ENCODE results near the gene S100A12. TPM values are rescaled to one million over a fixed set of nuclear protein-coding genes. Genes with fewer than 3 reads are reported as not detected.

The S100A12 gene
- total and polyA plus RNA-seq, 5 donors: 0.68 to 2.6 (median 1.9) TPM

DNA sequence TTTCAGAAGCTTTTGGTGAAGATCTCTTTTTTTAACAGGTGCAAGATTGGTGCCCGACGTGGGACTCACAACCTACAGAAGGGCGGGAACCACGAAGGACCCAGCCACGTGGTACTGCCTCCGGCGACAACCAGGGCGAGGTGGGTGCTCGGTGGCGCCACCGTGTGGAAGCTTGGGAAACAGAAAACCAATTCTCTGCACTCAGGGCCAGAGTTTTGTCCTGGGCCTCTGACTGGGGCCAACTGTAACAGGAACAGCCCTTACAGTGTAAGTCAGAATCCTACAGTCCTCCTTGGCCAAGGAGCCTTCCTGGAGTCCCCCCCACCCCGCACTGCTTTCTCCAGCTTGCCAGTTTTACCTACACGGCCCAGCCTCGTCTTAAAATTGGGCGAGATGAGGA, 29.3 kb upstream of the S100A12 start:
- Histone ChIP-seq H3K4me1 (ENCODE audit: control insufficient read depth, insufficient read depth, low read length) (no peaks in the 10 kb centered on the region), H3K27me3 (ENCODE audit: control insufficient read depth, insufficient read depth) (no peaks in the 10 kb centered on the region), H3K9me3 (ENCODE audit: control insufficient read depth, low read length) (no peaks in the 10 kb centered on the region), H3K4me3 (ENCODE audit: low read length) (no peak overlapping the region), H3K27ac (ENCODE audit: low read length) (no peak overlapping the region)
- peak; percentile 42 to 73 (median 66) for DNase-seq
- intact Hi-C loops (cut with DNase I): no loop called here
- no peak for ATAC-seq
- 42% methylated on average over 15 of the region's 15 CpGs for WGBS

- H3K9me3 ChIP-seq (ENCODE audit: control insufficient read depth, low read length): no peaks in the 10 kb centered on the region
- intact Hi-C loops (cut with DNase I): no loop called here
- no peak overlapping the region for H3K27ac ChIP-seq (ENCODE audit: low read length)
- no peaks in the 10 kb centered on the region for H3K4me1 ChIP-seq (ENCODE audit: control insufficient read depth, insufficient read depth, low read length)
- ATAC-seq (no peak), DNase-seq (no peak)
- no peak overlapping the region for H3K4me3 ChIP-seq (ENCODE audit: low read length)
- WGBS: 67% methylated on average over 7 of the region's 7 CpGs
- H3K27me3 ChIP-seq (ENCODE audit: control insufficient read depth, insufficient read depth): no peaks in the 10 kb centered on the region
Observed at GRCh38 chr1:153404086-153404635, 28.7 kb upstream of the S100A12 start.

- H3K4me3 ChIP-seq (ENCODE audit: low read length): no peak overlapping the region
- ATAC-seq: no peak
- H3K4me1 ChIP-seq (ENCODE audit: control insufficient read depth, insufficient read depth, low read length): no peaks in the 10 kb centered on the region
- no peaks in the 10 kb centered on the region for H3K9me3 ChIP-seq (ENCODE audit: control insufficient read depth, low read length)
- WGBS: 79% methylated on average over 11 of the region's 11 CpGs
- intact Hi-C loops (cut with DNase I): no loop called here
- no peak for DNase-seq
- no peaks in the 10 kb centered on the region for H3K27me3 ChIP-seq (ENCODE audit: control insufficient read depth, insufficient read depth)
- H3K27ac ChIP-seq (ENCODE audit: low read length): no peak overlapping the region
Observed at GRCh38 chr1:153403421-153404085, 28.1 kb upstream of the S100A12 start.

- H3K9me3 ChIP-seq (ENCODE audit: control insufficient read depth, low read length): no peaks in the 10 kb centered on the region
- ATAC-seq (no peak), DNase-seq (no peak)
- intact Hi-C loops (cut with DNase I): no loop called here
- no peaks in the 10 kb centered on the region for H3K27me3 ChIP-seq (ENCODE audit: control insufficient read depth, insufficient read depth)
- 57% methylated on average over 2 of the region's 2 CpGs for WGBS
- H3K4me3 ChIP-seq (ENCODE audit: low read length): no peak overlapping the region
- no peaks in the 10 kb centered on the region for H3K4me1 ChIP-seq (ENCODE audit: control insufficient read depth, insufficient read depth, low read length)
- no peak overlapping the region for H3K27ac ChIP-seq (ENCODE audit: low read length)
Observed at GRCh38 chr1:153402226-153402625, 26.8 kb upstream of the S100A12 start.

DNA sequence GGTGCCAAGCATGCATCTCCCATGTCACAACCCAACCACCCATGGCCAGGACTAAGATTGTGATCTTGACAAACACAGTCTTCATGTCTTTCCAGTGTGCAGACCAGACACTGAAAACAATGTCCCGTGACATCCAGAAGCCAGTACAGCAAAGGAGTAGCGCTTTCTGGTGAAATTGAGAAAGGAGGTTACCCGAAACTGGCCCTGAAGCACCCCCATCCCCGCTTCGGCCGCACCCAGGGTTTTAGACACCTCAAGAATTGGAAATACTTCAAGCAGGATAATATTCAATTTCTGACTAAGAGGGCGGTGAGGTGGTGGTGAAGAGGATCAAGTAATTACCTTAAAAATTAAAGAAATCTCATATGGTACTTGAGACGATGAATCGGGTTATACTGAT, 26.0 kb upstream of the S100A12 start:
- intact Hi-C loops (cut with DNase I): no loop called here
- H3K27me3 ChIP-seq (ENCODE audit: control insufficient read depth, insufficient read depth): no peaks in the 10 kb centered on the region
- WGBS: 85% methylated on average over 9 of the region's 9 CpGs
- H3K4me3 ChIP-seq (ENCODE audit: low read length): no peak overlapping the region
- H3K4me1 ChIP-seq (ENCODE audit: control insufficient read depth, insufficient read depth, low read length): no peaks in the 10 kb centered on the region
- ATAC-seq (no peak), DNase-seq (no peak)
- H3K9me3 ChIP-seq (ENCODE audit: control insufficient read depth, low read length): no peaks in the 10 kb centered on the region
- H3K27ac ChIP-seq (ENCODE audit: low read length): no peak overlapping the region

DNA sequence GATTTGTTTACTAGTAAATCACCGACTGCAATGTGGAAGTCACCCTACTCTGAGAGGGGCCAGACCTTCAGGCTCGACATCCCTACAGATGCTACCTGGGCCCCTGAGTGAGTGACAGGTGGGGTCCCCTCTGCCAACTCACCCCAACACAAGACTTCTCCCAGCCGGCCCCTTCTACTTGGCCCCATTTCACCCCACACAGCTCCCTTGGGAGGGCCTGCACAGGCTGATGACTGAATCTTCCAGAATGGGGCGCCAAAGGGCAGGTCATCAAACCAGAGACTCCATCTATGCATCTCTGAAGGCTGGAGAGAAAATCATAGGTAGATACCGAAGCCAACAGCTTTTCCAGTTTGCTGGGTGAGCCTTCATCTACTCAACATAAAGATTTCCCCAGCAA, 24.8 kb upstream of the S100A12 start:
- Histone ChIP-seq H3K27me3 (ENCODE audit: control insufficient read depth, insufficient read depth) (no peaks in the 10 kb centered on the region), H3K27ac (ENCODE audit: low read length) (no peak overlapping the region), H3K4me1 (ENCODE audit: control insufficient read depth, insufficient read depth, low read length) (no peaks in the 10 kb centered on the region), H3K4me3 (ENCODE audit: low read length) (no peak overlapping the region), H3K9me3 (ENCODE audit: control insufficient read depth, low read length) (no peaks in the 10 kb centered on the region)
- ATAC-seq: no peak
- intact Hi-C loops (cut with DNase I): no loop called here
- no peak for DNase-seq
- WGBS: 61% methylated on average over 5 of the region's 5 CpGs

DNA sequence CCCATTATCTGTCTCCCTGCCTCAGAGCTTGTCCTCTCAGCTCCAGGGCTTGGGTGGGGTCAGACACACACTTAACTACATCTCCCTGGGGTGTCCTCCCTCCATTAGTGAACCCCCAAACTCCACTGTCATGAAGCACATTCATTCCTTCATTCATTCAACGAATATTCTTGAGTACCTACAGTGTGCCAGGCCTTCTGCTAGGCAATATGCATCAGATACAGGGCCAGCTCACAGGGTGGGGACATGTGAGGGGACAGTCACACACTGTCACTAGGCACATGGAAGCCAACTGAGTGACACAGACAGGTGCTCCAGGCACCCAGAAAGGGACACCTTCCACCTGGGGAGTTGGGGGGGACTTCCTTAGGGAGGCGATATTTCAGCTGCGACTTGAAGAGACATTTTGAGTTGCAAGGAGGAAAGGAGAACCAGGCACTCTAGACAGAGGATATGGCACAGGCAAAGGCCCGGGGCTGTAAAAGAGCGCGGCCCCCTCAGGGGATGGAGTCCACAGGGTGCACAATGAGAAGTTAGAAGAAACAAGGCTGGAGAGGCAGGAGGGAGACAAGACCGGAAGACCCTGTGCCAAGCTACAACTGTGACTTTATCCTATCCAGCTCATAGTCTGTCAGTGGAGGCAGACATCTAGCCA, 24.1 kb upstream of the S100A12 start:
- no peaks in the 10 kb centered on the region for H3K9me3 ChIP-seq (ENCODE audit: control insufficient read depth, low read length)
- DNase-seq: no peak
- H3K4me1 ChIP-seq (ENCODE audit: control insufficient read depth, insufficient read depth, low read length): no peaks in the 10 kb centered on the region
- no peak for ATAC-seq
- no peaks in the 10 kb centered on the region for H3K27me3 ChIP-seq (ENCODE audit: control insufficient read depth, insufficient read depth)
- H3K4me3 ChIP-seq (ENCODE audit: low read length): no peak overlapping the region
- no peak overlapping the region for H3K27ac ChIP-seq (ENCODE audit: low read length)
- WGBS: 87% methylated on average over 7 of the region's 7 CpGs
- intact Hi-C loops (cut with DNase I): no loop called here

DNA sequence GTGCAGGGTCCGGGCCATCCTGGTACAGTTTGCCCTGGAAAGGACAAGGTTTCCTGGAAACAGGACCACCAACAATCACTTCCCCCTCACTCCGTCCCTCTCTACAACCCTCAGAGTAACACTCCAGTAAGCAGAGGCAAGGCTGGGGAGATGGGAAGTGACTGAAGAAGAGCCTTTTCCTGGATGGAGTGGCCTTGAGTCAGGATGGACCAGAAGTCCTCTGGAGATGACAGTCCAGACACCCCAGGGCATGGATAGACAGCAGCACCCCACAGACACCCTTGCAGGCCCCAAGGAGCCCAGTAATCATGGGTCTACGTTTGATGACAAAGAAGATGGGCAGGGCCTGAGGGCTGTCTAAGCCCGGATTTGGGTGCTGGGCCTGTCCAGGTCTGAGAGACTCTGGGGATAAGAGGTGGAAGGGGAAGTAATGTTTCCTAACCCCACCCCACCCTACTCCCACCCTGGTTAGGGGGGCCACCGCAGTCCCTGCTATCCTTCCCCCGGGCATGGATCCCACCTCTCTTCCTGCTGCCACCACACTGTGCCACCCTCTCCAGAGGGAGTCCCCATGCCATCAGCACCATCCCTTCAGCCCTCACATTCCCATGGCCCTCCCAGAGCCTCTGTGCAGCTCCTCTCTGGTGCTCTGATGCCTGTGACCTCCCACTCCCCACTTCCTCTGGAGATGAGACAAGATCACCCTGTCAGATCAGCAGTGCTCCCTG, 22.7 kb upstream of the S100A12 start:
- Histone ChIP-seq H3K4me3 (ENCODE audit: low read length) (no peak overlapping the region), H3K27me3 (ENCODE audit: control insufficient read depth, insufficient read depth) (no peaks in the 10 kb centered on the region), H3K9me3 (ENCODE audit: control insufficient read depth, low read length) (no peaks in the 10 kb centered on the region), H3K4me1 (ENCODE audit: control insufficient read depth, insufficient read depth, low read length) (no peaks in the 10 kb centered on the region), H3K27ac (ENCODE audit: low read length) (no peak overlapping the region)
- DNase-seq (no peak), ATAC-seq (no peak)
- 77% methylated on average over 6 of the region's 6 CpGs for WGBS
- intact Hi-C loops (cut with DNase I): no loop called here

DNA sequence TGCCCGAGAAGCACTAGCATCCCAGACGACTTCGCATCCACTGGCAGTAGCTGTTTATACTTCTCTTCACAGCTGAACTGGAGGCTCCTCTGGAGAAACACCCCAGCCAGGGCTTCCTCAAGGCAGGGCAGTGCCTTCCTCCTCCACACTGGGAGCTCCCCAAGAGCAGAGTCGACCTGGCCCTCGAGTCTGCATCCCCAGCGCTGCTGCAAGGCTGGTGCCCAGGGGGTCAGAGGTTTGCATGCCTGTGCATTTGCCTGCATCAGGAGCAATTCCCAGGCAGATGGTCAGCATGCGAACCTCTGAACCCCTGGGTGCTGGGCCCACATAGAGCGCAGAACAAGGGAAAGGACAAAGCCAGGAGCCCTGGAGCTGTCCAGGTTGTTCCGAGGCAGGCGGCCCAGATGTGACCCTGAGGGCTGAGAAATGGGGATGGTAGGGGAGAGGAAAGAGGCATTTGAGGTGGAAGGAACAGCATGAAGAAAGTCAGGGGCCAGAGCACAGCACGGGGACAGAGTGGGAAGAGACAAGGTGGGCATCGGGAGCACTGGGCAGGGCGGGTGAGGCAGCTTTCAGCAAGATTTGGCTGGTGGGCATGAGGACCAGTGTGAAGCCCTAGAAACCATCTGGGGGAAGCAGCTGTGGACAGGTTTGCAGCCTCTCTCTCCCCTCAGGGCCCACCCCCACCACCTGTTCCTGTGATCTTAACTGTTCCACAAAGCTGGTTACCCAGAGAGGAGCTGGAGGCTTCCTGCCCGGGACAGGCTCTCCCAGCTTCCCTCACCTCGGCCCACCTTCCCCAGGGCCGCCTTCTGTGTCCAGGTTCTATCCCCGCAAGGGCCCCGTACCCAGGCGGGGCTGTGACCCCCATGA, 21.9 kb upstream of the S100A12 start:
- Histone ChIP-seq H3K27me3 (ENCODE audit: control insufficient read depth, insufficient read depth) (no peaks in the 10 kb centered on the region), H3K4me1 (ENCODE audit: control insufficient read depth, insufficient read depth, low read length) (no peaks in the 10 kb centered on the region), H3K9me3 (ENCODE audit: control insufficient read depth, low read length) (no peaks in the 10 kb centered on the region), H3K4me3 (ENCODE audit: low read length) (no peak overlapping the region), H3K27ac (ENCODE audit: low read length) (no peak overlapping the region)
- ATAC-seq (no peak), DNase-seq (no peak)
- WGBS: 78% methylated on average over 19 of the region's 19 CpGs
- intact Hi-C loops (cut with DNase I): no loop called here

DNA sequence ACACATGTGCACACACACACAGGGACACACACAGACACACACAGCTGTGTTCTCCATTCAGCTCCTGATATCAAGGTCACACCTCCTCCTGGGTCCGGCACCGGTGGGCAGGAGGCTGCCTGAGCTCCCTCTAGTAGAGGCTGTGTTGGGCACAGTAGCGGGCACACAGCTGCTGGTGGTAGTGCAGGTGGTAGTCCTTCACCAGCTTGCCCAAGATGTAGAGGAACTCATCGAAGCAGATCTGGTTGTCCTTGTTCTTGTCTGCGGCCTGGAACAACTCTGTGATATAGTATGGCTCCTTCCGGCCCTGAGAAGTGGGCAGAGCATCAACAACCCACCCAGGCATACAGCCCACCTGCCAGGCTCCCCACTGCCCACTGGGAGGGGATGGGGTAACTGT, 21.0 kb upstream of the S100A12 start:
- Histone ChIP-seq H3K27me3 (ENCODE audit: control insufficient read depth, insufficient read depth) (no peaks in the 10 kb centered on the region), H3K4me3 (ENCODE audit: low read length) (no peak overlapping the region), H3K27ac (ENCODE audit: low read length) (no peak overlapping the region), H3K9me3 (ENCODE audit: control insufficient read depth, low read length) (no peaks in the 10 kb centered on the region), H3K4me1 (ENCODE audit: control insufficient read depth, insufficient read depth, low read length) (no peaks in the 10 kb centered on the region)
- ATAC-seq (no peak), DNase-seq (no peak)
- WGBS: 81% methylated on average over 6 of the region's 6 CpGs
- intact Hi-C loops (cut with DNase I): no loop called here
